ENCODE results near the gene HIC2.
"Not testable (repeated sequence)": the region's sequence is repeated elsewhere in the genome, so short reads cannot be mapped to it uniquely, and the experiment has no call there.

The HIC2 gene

GRCh38 chr22:21497984-21498383 is 80.8 kb downstream of the HIC2 start:
- not testable (repeated sequence) for DNase-seq

DNA sequence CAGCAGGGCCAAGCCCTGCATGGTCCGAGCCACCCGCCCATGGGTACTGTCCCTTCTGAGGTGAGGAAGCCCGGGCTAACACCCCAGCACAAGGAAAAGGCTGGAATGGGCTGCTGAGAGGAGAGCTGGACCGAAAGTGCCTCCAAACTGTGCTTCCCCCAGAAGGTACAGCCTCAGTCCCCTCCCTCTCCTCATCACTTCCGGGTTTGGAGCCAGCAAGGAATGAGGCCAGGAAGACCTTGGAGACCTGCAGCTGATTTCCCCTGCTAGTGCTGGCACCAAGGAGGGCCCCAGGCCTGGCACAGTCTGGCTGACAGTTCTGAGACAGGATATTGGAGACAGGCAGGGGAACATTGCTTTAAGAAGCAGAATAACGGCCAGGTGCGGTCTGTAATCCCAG is 81.3 kb downstream of the HIC2 start:
- DNase-seq, result not testable (repeated sequence)

- not testable (repeated sequence) for DNase-seq
Measured at GRCh38 chr22:21499623-21500506, 82.7 kb downstream of the HIC2 start.
